ENCODE results near the gene FLACC1. TPM values are rescaled to one million over a fixed set of nuclear protein-coding genes. Genes with fewer than 3 reads are reported as not detected.

The FLACC1 gene
- polyA plus RNA-seq, 3 donors = 0.16 to 0.91 TPM; not detected in 1

DNA sequence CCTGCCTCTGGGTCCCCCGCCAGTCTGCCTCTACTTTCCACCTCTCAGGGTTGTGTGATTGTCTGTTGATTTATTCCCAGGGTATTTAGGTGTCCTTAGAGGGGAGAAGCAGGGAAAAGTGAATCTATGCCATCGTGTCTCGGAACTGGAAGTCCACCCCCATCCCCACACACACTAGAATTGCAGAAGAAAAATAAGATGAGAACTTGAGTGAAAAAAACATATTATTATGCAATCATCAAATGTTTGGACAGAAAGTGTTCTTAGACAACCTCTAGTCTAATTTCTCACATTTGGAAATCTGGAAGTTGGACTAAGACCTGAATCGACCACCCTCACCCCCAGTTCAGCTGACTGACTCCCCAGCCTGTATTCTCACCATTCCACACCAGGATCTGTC, 110.9 kb downstream of the FLACC1 start:
- H3K79me2 ChIP-seq (ENCODE audit: insufficient read depth, low read length) = peaks cover 27% of the 10 kb centered on the region
- intact Hi-C loops (cut with micrococcal nuclease) = no loop called here
- H3K9me3 ChIP-seq (replicated peaks in 1 of 2; ENCODE audit: control insufficient read depth in 1 of 2, insufficient read depth in 1 of 2, low read length in 2 of 2) = no peaks in the 10 kb centered on the region
- H3K4me3 Mint-ChIP-seq = peak overlapping the region; percentile 64 to 81
- TF ChIP-seq, protein P1, sequence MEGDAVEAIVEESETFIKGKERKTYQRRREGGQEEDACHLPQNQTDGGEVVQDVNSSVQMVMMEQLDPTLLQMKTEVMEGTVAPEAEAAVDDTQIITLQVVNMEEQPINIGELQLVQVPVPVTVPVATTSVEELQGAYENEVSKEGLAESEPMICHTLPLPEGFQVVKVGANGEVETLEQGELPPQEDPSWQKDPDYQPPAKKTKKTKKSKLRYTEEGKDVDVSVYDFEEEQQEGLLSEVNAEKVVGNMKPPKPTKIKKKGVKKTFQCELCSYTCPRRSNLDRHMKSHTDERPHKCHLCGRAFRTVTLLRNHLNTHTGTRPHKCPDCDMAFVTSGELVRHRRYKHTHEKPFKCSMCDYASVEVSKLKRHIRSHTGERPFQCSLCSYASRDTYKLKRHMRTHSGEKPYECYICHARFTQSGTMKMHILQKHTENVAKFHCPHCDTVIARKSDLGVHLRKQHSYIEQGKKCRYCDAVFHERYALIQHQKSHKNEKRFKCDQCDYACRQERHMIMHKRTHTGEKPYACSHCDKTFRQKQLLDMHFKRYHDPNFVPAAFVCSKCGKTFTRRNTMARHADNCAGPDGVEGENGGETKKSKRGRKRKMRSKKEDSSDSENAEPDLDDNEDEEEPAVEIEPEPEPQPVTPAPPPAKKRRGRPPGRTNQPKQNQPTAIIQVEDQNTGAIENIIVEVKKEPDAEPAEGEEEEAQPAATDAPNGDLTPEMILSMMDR (IDR thresholded peaks at IDR 0.05) = no peak
- H3K27me3 ChIP-seq (ENCODE audit: control insufficient read depth in 2 of 2, insufficient read depth in 2 of 2, low read length in 2 of 2) = no peaks in the 10 kb centered on the region
- no peaks in the 10 kb centered on the region for H3K36me3 ChIP-seq (replicated peaks in 1 of 2; ENCODE audit: control insufficient read depth in 1 of 2, insufficient read depth in 2 of 2, low read length in 2 of 2)
- WGBS (ENCODE audit: insufficient coverage) = 10% methylated on average over 1 of the region's 4 CpGs
- peak overlapping the region; percentile 33 for H3K9ac ChIP-seq (ENCODE audit: insufficient read depth, low read length, poor library complexity, severe bottlenecking)
- no peaks in the 10 kb centered on the region for H4K20me1 ChIP-seq (ENCODE audit: insufficient read depth, low read length)
- H3K27me3 Mint-ChIP-seq (ENCODE audit: low read depth in 3 of 3) = peaks cover 0 to 4% (median 0%) of the 10 kb centered on the region in 3 donors
- H3K4me3 ChIP-seq (replicated peaks in 1 of 3; ENCODE audit: low read depth in 2 of 3, low read length in 3 of 3) = peak overlapping the region in 1 of 3 experiments; percentile 51
- peak in 1 of 3 donors; percentile 54 for DNase-seq
- H3K27ac Mint-ChIP-seq = peak overlapping the region; percentile 88 to 95 (median 92)
- H3K4me1 Mint-ChIP-seq = peaks cover 48% of the 10 kb centered on the region
- H3K9me3 Mint-ChIP-seq = no peaks in the 10 kb centered on the region
- H3K4me1 ChIP-seq (ENCODE audit: control insufficient read depth in 1 of 2, insufficient read depth in 2 of 2, low read length in 2 of 2) = peaks cover 40 to 51% of the 10 kb centered on the region in 2 donors
- H2AFZ ChIP-seq (ENCODE audit: insufficient read depth, low read depth, low read length, poor library complexity, severe bottlenecking) = peak overlapping the region; percentile 74
- H3K4me2 ChIP-seq (replicated peaks; ENCODE audit: extremely low read depth, low read length, poor library complexity, severe bottlenecking) = peak overlapping the region; percentile 68
- peak overlapping the region; percentile 76 to 84 for H3K27ac ChIP-seq (ENCODE audit: low read depth in 1 of 2, low read length in 2 of 2)
- H3K36me3 Mint-ChIP-seq = peaks cover 3 to 5% of the 10 kb centered on the region in 2 donors

DNA sequence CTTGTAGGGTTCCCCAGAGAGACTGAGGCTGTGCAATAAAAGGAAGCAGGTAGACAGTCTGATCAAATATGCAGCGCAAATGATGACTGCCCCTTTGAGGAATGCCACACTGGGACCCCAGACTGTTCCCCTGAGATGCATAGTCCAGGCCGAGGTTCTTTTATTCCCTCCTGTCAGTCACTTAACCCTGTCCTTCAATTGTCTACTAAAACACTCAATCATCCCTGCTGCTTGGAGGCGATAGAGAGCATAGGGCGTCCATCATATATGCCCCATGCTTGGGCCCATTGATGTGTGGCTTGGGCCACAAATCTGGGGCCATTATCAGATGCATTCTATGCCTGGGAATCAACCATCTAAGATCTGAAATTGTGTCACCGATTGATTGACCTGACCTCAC, 112.3 kb downstream of the FLACC1 start:
- H3K4me3 Mint-ChIP-seq = no peak overlapping the region
- no peak overlapping the region for H3K9ac ChIP-seq (ENCODE audit: insufficient read depth, low read length, poor library complexity, severe bottlenecking)
- H3K36me3 ChIP-seq (replicated peaks in 1 of 2; ENCODE audit: control insufficient read depth in 1 of 2, insufficient read depth in 2 of 2, low read length in 2 of 2) = no peaks in the 10 kb centered on the region
- peak overlapping the region in 1 of 7 donors; percentile 58 for H3K27ac Mint-ChIP-seq
- 100% methylated on average over 4 of the region's 5 CpGs for WGBS (ENCODE audit: insufficient coverage)
- H3K27ac ChIP-seq (ENCODE audit: low read depth in 1 of 2, low read length in 2 of 2) = no peak overlapping the region
- TF ChIP-seq, protein P1 (IDR thresholded peaks at IDR 0.05) = no peak
- H2AFZ ChIP-seq (ENCODE audit: insufficient read depth, low read depth, low read length, poor library complexity, severe bottlenecking) = no peak overlapping the region
- H3K27me3 ChIP-seq (ENCODE audit: control insufficient read depth in 2 of 2, insufficient read depth in 2 of 2, low read length in 2 of 2) = no peaks in the 10 kb centered on the region
- intact Hi-C loops (cut with micrococcal nuclease) = no loop called here
- H3K9me3 Mint-ChIP-seq = no peaks in the 10 kb centered on the region
- peaks cover 62% of the 10 kb centered on the region for H3K4me1 Mint-ChIP-seq
- no peak overlapping the region for H3K4me2 ChIP-seq (replicated peaks; ENCODE audit: extremely low read depth, low read length, poor library complexity, severe bottlenecking)
- H3K79me2 ChIP-seq (ENCODE audit: insufficient read depth, low read length) = peaks cover 32% of the 10 kb centered on the region
- H4K20me1 ChIP-seq (ENCODE audit: insufficient read depth, low read length) = no peaks in the 10 kb centered on the region
- no peak for DNase-seq
- peaks cover 0 to 4% (median 1%) of the 10 kb centered on the region in 3 donors for H3K27me3 Mint-ChIP-seq (ENCODE audit: low read depth in 3 of 3)
- peaks cover 50 to 66% of the 10 kb centered on the region in 2 donors for H3K4me1 ChIP-seq (ENCODE audit: control insufficient read depth in 1 of 2, insufficient read depth in 2 of 2, low read length in 2 of 2)
- H3K9me3 ChIP-seq (replicated peaks in 1 of 2; ENCODE audit: control insufficient read depth in 1 of 2, insufficient read depth in 1 of 2, low read length in 2 of 2) = no peaks in the 10 kb centered on the region
- H3K4me3 ChIP-seq (replicated peaks in 1 of 3; ENCODE audit: low read depth in 2 of 3, low read length in 3 of 3) = no peak overlapping the region
- H3K36me3 Mint-ChIP-seq = peaks cover 0 to 2% of the 10 kb centered on the region in 2 donors
